Thoracic aorta (tissue), 2 donors: ENCODE measurements around the gene PAK1. TPM values are rescaled to one million over a fixed set of nuclear protein-coding genes. Genes with fewer than 3 reads are reported as not detected.

Experiments used
- ATAC-seq: fragments of 150-250 bp; one replicate; pipeline ENCODE4 v1.8.0; 2017; ENCODE audit warnings: low read depth; ENCODE audit not compliant: insufficient number of reproducible peaks, low FRiP score
- DNase-seq: peaks from one replicate; pipeline ENCODE4 v3.0.0-alpha.2; 2020; ENCODE audit warnings: low spot score
- H3K27ac ChIP-seq, 2 donors: fragments of 200-600 bp; sonication (generic); 1 replicate in 1 of 2; 2 replicates in 1 of 2; pipeline ENCODE4 v1.5.1; 2016; ENCODE audit warnings: mild to moderate bottlenecking in 2 of 2, moderate library complexity in 2 of 2
- H3K27me3 ChIP-seq: fragments of 200-600 bp; sonication (generic); replicated peaks from 2 replicates; pipeline ENCODE4 v1.6.0; 2016; ENCODE audit warnings: mild to moderate bottlenecking; ENCODE audit not compliant: insufficient read depth
- H3K36me3 ChIP-seq: fragments of 200-600 bp; sonication (generic); one replicate; pipeline ENCODE4 v1.5.1; 2016
- H3K4me1 ChIP-seq, 2 donors: fragments of 200-600 bp; sonication (generic); 1 replicate in 1 of 2; 2 replicates in 1 of 2; pipeline versions ENCODE4 v1.5.1 to v1.6.0; 2016; ENCODE audit warnings: low read depth in 2 of 2, mild to moderate bottlenecking in 1 of 2; ENCODE audit not compliant: control insufficient read depth in 1 of 2
- H3K4me3 ChIP-seq: fragments of 200-600 bp; sonication (generic); 2 replicates; pipeline ENCODE4 v1.5.1; 2016; ENCODE audit warnings: mild to moderate bottlenecking
- H3K9me3 ChIP-seq: fragments of 200-600 bp; sonication (generic); 2 replicates; pipeline ENCODE4 v1.5.1; 2016
- CTCF ChIP-seq: fragments of 200-600 bp; sonication (generic); IDR thresholded peaks from one replicate; pipeline ENCODE4 v1.5.1; 2019; ENCODE audit warnings: antibody characterized with exemption
- total RNA-seq, 2 donors: library from RNA; depleted of rRNA; stranded (reverse); fragments of >200 nt; gene quantifications; one replicate each; pipeline versions ENCODE4 v1.1.0 to v1.2.3, GENCODE V29; 2016

The PAK1 gene
- total RNA-seq, 2 donors from 2014 or later, result 29.4 to 48.3 TPM

GRCh38 chr11:77416357-77416756 is 57.5 kb downstream of the PAK1 start:
- H3K27ac ChIP-seq, result no peak overlapping the region
- no peak for TF ChIP-seq CTCF
- DNase-seq (no peak), ATAC-seq (no peak)
- no peak overlapping the region for H3K4me3 ChIP-seq
- peaks cover 5 to 7% of the 10 kb centered on the region in 2 donors for H3K4me1 ChIP-seq
- H3K36me3 ChIP-seq, result no peaks in the 10 kb centered on the region
- no peaks in the 10 kb centered on the region for H3K27me3 ChIP-seq
- H3K9me3 ChIP-seq, result no peaks in the 10 kb centered on the region

GRCh38 chr11:77413850-77414460 is 59.9 kb downstream of the PAK1 start:
- DNase-seq, result no peak
- peaks cover 13 to 21% of the 10 kb centered on the region in 2 donors for H3K4me1 ChIP-seq
- no peaks in the 10 kb centered on the region for H3K27me3 ChIP-seq
- no peaks in the 10 kb centered on the region for H3K36me3 ChIP-seq
- no peak overlapping the region for H3K4me3 ChIP-seq
- no peak overlapping the region for H3K27ac ChIP-seq
- TF ChIP-seq CTCF, result no peak
- no peak for ATAC-seq
- no peaks in the 10 kb centered on the region for H3K9me3 ChIP-seq

GRCh38 chr11:77412814-77413213 is 61.1 kb downstream of the PAK1 start:
- no peak overlapping the region for H3K4me3 ChIP-seq
- H3K36me3 ChIP-seq, result no peaks in the 10 kb centered on the region
- H3K27me3 ChIP-seq, result no peaks in the 10 kb centered on the region
- no peaks in the 10 kb centered on the region for H3K9me3 ChIP-seq
- no peak for TF ChIP-seq CTCF
- H3K4me1 ChIP-seq, result peaks cover 13 to 26% of the 10 kb centered on the region in 2 donors
- ATAC-seq, result no peak
- DNase-seq, result no peak
- no peak overlapping the region for H3K27ac ChIP-seq

GRCh38 chr11:77411717-77412441 is 62.0 kb downstream of the PAK1 start:
- Histone ChIP-seq H3K27ac (peak overlapping the region; percentile 43 to 65), H3K9me3 (no peaks in the 10 kb centered on the region), H3K4me1 (peaks cover 13 to 34% of the 10 kb centered on the region in 2 donors), H3K27me3 (no peaks in the 10 kb centered on the region), H3K36me3 (no peaks in the 10 kb centered on the region), H3K4me3 (peak overlapping the region; percentile 83)
- peak; percentile 25 for DNase-seq
- peak; percentile 44 for ATAC-seq
- no peak for TF ChIP-seq CTCF

GRCh38 chr11:77411137-77411707 is 62.7 kb downstream of the PAK1 start:
- no peaks in the 10 kb centered on the region for H3K27me3 ChIP-seq
- H3K27ac ChIP-seq, result peak overlapping the region; percentile 43 to 65
- H3K9me3 ChIP-seq, result no peaks in the 10 kb centered on the region
- peak overlapping the region; percentile 83 for H3K4me3 ChIP-seq
- DNase-seq (peak; percentile 2), ATAC-seq (peak; percentile 27)
- no peak for TF ChIP-seq CTCF
- peaks cover 13 to 34% of the 10 kb centered on the region in 2 donors for H3K4me1 ChIP-seq
- no peaks in the 10 kb centered on the region for H3K36me3 ChIP-seq
